Nephron progenitor cell (in vitro differentiated cells): ENCODE data around the gene ACAP3.
A peak's percentile ranks its signal among the peaks of the same experiment; 100 is the strongest.

Experiments used
- DNase-seq: peaks from one replicate; pipeline ENCODE4 v3.0.0; 2021
- H3K27ac Mint-ChIP-seq: 2 replicates; pipeline ENCODE4 v1.8.0; 2021; ENCODE audit warnings: mild to moderate bottlenecking, moderate library complexity, mixed read lengths
- H3K27me3 Mint-ChIP-seq: 2 replicates; pipeline ENCODE4 v1.8.0; 2021; ENCODE audit warnings: mild to moderate bottlenecking, low read depth, mixed read lengths; ENCODE audit not compliant: poor library complexity
- H3K36me3 Mint-ChIP-seq: 2 replicates; pipeline ENCODE4 v1.8.0; 2021; ENCODE audit warnings: low read depth, mixed read lengths
- H3K4me1 Mint-ChIP-seq: 2 replicates; pipeline ENCODE4 v1.8.0; 2021; ENCODE audit warnings: mixed read lengths
- H3K4me3 Mint-ChIP-seq: 2 replicates; pipeline ENCODE4 v1.8.0; 2021; ENCODE audit warnings: mild to moderate bottlenecking, moderate library complexity, mixed read lengths
- H3K9me3 Mint-ChIP-seq: 2 replicates; pipeline ENCODE4 v1.8.0; 2021; ENCODE audit warnings: mild to moderate bottlenecking, moderate library complexity, mixed read lengths
- TF ChIP-seq, protein P1 (sequence below): fragments of 200-600 bp; sonication (generic); IDR thresholded peaks from 2 replicates; pipeline ENCODE4 v1.5.0; 2021; ENCODE audit warnings: antibody characterized with exemption

The ACAP3 gene

DNA sequence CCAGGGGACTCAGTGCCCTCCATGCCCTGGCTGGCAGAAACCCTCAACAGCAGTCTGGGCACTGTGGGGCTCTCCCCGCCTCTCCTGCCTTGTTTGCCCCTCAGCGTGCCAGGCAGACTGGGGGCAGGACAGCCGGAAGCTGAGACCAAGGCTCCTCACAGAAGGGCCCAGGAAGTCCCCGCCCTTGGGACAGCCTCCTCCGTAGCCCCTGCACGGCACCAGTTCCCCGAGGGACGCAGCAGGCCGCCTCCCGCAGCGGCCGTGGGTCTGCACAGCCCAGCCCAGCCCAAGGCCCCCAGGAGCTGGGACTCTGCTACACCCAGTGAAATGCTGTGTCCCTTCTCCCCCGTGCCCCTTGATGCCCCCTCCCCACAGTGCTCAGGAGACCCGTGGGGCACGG lies 20.5 kb upstream of the ACAP3 start:
- Mint-ChIP-seq H3K4me1 (peaks cover 6% of the 10 kb centered on the region), H3K27ac (no peak overlapping the region), H3K36me3 (no peaks in the 10 kb centered on the region), H3K27me3 (peaks cover 2% of the 10 kb centered on the region), H3K9me3 (no peaks in the 10 kb centered on the region), H3K4me3 (no peak overlapping the region)
- no peak for DNase-seq
- TF ChIP-seq, protein P1, sequence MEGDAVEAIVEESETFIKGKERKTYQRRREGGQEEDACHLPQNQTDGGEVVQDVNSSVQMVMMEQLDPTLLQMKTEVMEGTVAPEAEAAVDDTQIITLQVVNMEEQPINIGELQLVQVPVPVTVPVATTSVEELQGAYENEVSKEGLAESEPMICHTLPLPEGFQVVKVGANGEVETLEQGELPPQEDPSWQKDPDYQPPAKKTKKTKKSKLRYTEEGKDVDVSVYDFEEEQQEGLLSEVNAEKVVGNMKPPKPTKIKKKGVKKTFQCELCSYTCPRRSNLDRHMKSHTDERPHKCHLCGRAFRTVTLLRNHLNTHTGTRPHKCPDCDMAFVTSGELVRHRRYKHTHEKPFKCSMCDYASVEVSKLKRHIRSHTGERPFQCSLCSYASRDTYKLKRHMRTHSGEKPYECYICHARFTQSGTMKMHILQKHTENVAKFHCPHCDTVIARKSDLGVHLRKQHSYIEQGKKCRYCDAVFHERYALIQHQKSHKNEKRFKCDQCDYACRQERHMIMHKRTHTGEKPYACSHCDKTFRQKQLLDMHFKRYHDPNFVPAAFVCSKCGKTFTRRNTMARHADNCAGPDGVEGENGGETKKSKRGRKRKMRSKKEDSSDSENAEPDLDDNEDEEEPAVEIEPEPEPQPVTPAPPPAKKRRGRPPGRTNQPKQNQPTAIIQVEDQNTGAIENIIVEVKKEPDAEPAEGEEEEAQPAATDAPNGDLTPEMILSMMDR = no peak

DNA sequence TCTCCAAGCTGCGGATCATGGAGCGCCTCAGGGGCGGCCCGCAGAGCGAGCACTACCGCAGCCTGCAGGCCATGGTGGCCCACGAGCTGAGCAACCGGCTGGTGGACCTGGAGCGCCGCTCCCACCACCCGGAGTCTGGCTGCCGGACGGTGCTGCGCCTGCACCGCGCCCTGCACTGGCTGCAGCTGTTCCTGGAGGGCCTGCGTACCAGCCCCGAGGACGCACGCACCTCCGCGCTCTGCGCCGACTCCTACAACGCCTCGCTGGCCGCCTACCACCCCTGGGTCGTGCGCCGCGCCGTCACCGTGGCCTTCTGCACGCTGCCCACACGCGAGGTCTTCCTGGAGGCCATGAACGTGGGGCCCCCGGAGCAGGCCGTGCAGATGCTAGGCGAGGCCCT lies 19.6 kb upstream of the ACAP3 start:
- H3K27ac Mint-ChIP-seq = no peak overlapping the region
- H3K27me3 Mint-ChIP-seq = peaks cover 7% of the 10 kb centered on the region
- H3K4me3 Mint-ChIP-seq = no peak overlapping the region
- peaks cover 15% of the 10 kb centered on the region for H3K4me1 Mint-ChIP-seq
- no peak for DNase-seq
- H3K36me3 Mint-ChIP-seq = no peaks in the 10 kb centered on the region
- TF ChIP-seq, protein P1 = no peak
- H3K9me3 Mint-ChIP-seq = no peaks in the 10 kb centered on the region

DNA sequence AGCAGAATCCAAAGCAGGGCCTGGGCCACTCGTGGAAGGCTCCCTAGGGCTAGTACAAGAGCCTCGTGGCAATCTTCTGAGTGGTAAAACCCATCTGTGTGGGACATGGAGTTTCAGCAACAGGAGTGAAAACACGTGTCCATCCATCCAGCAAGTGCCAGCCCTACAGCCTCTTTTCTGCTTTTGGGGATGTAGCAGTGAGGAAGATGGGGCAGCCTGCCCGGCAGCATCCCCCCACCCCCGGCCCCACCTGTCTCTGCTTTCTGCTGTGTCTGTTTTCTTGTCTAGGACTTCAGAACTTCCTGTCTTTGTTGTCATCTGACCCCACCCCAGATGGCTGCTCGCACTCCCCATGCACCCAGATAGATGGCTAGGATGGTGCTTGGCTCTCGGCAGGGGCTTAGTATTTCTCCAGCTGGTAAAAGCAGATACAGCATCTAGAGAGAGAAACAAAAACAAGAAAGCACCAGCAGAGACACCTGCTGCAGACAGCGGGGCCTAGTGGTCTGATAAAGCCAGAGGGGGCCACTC lies 18.4 kb upstream of the ACAP3 start:
- H3K27me3 Mint-ChIP-seq = peaks cover 7% of the 10 kb centered on the region
- no peak overlapping the region for H3K27ac Mint-ChIP-seq
- H3K9me3 Mint-ChIP-seq = no peaks in the 10 kb centered on the region
- H3K4me1 Mint-ChIP-seq = peaks cover 20% of the 10 kb centered on the region
- H3K36me3 Mint-ChIP-seq = no peaks in the 10 kb centered on the region
- no peak for DNase-seq
- H3K4me3 Mint-ChIP-seq = peak overlapping the region; percentile 61
- TF ChIP-seq, protein P1 = no peak

DNA sequence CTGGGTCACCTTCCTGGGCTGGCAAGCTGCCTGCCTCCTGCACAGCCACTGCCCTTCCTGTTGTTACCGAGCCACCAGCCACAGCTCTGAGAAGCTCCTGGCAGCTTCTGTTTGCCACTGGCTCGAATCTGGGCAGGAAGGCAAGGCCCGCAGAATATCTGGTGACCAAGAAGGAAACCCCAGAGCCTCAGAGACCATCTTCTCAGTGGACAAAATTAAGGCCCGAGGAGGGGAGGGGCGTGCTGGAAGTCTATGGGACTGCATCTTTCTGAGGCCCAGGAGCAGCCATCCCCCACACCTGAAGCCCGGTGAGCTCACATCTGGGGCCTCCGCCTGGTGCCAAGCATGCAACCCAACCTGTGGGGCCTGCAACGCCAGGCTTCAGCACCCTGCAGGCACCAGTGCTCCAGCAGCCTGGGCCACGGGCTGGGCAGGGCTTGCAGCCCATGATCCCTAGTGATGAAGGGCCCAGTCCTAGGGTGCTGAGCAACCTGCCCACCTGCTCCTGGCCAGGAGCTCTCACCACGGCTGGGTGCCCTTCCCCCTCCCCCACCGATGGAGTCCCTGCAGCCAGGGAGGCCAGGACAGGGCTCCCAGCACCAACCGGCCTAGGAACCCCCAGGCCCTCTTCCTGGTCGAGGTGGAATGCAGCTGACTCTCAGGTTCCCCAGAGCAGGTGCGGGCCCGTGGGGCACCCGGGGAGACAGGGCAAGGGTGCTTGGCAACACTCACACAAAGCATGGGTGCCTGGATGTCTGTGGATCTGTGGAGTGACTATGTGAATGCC lies 17.8 kb upstream of the ACAP3 start:
- Mint-ChIP-seq H3K4me3 (peak overlapping the region; percentile 79), H3K36me3 (no peaks in the 10 kb centered on the region), H3K27me3 (peaks cover 7% of the 10 kb centered on the region), H3K9me3 (no peaks in the 10 kb centered on the region), H3K27ac (no peak overlapping the region), H3K4me1 (peaks cover 20% of the 10 kb centered on the region)
- DNase-seq = no peak
- TF ChIP-seq, protein P1 = no peak

DNA sequence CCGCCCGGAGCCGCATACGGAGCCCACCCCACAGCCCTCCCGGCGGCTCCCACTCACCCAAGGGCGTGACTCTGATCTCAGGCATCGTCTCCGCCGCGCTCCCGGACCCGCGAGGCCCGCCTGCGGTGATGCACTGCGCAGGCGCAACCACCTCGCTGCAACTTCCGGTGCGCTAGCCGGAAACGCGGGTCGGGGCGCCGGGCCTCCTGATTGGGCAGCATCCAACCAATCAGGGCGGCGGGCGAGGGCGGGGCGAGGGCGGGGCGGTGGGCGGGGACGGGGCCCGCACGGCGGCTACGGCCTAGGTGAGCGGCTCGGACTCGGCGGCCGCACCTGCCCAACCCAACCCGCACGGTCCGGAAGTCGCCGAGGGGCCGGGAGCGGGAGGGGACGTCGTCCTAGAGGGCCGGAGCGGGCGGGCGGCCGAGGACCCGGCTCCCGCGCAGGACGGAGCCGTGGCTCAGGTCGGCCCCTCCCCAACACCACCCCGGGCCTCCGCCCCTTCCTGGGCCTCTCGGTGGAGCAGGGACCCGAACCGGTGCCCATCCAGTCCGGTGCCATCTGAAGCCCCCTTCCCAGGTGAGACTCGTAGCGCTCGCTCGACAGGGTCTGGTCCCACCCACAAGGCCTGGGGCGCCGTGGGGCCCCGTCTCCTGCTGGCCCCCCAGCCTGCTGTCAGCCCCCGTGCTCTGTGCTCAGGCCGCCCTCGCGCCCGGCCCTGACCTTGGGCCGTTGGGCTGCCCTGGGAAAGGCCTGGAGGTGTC lies 17.0 kb upstream of the ACAP3 start, which contains the start of the genes CPTP and INTS11:
TSS of gene CPTP (plus strand) at position 279 of the 764 bp plus-strand sequence. CDS start 2,109 bp downstream, outside the sequence.
TSS of gene INTS11 (minus strand) at position 137 of the 764 bp plus-strand sequence. CDS start at position 85, 52 bp downstream.
- DNase-seq = peak; percentile 95
- Mint-ChIP-seq H3K27ac (peak within 1 kb of the TSS; percentile 94), H3K36me3 (no peaks in the 10 kb centered on the region), H3K9me3 (no peaks in the 10 kb centered on the region), H3K4me1 (peaks cover 26% of the 10 kb centered on the region), H3K27me3 (peaks cover 7% of the 10 kb centered on the region), H3K4me3 (peak within 1 kb of the TSS; percentile 93)
- TF ChIP-seq, protein P1 = no peak
